Esophagus squamous epithelium (tissue), 5 donors: ENCODE measurements around the gene SLC1A7. TPM values are rescaled to one million over a fixed set of nuclear protein-coding genes. Genes with fewer than 3 reads are reported as not detected.

Experiments used
- DNase-seq: peaks from one replicate; lab custom pipeline; 2025; lab: John Stamatoyannopoulos, UW
- H3K27ac ChIP-seq, 4 donors: fragments of 200-600 bp; sonication (generic); one replicate each; pipeline ENCODE4 v1.5.1; 2016 to 2019; ENCODE audit warnings: mild to moderate bottlenecking in 1 of 4
- H3K27me3 ChIP-seq, 4 donors: fragments of 200-600 bp; sonication (generic); 1 replicate in 3 of 4; 2 replicates in 1 of 4; pipeline versions ENCODE4 v1.5.1 to v1.6.0; 2017 to 2021; ENCODE audit warnings: antibody characterized with exemption in 1 of 4
- H3K36me3 ChIP-seq, 3 donors: fragments of 200-600 bp; sonication (generic); one replicate each; pipeline ENCODE4 v1.5.1; 2016 to 2019
- H3K4me1 ChIP-seq, 3 donors: fragments of 200-600 bp; sonication (generic); one replicate each; pipeline ENCODE4 v1.5.1; 2017 to 2019
- H3K4me3 ChIP-seq, 4 donors: fragments of 200-600 bp; sonication (generic); 1 replicate in 3 of 4; 2 replicates in 1 of 4; pipeline ENCODE4 v1.5.1; 2016 to 2019; ENCODE audit warnings: mild to moderate bottlenecking in 2 of 4, moderate library complexity in 1 of 4
- H3K9me3 ChIP-seq, 3 donors: fragments of 200-600 bp; sonication (generic); one replicate each; pipeline ENCODE4 v1.5.1; 2016 to 2019
- CTCF ChIP-seq, 6 experiments: fragments of 450-650 bp in 4 of 6; fragments of 200-600 bp in 2 of 6; sonication (generic) in 2 of 6; IDR thresholded peaks; one replicate each; pipeline ENCODE4 v1.5.1; 2016 to 2019; ENCODE audit warnings: antibody characterized with exemption in 6 of 6, mild to moderate bottlenecking in 4 of 6, moderate library complexity in 4 of 6
- POLR2A ChIP-seq, 4 donors: fragments of 450-650 bp; IDR thresholded peaks; one replicate each; pipeline ENCODE4 v1.6.1; 2017; ENCODE audit warnings: antibody characterized with exemption in 4 of 4, mild to moderate bottlenecking in 4 of 4, moderate library complexity in 3 of 4
- WGBS, 2 donors: methylation state at CpG; one replicate each; pipeline ENCODE4 v1.1.5; 2018; 5-methylcytosine and 5-hydroxymethylcytosine counted together
- intact Hi-C: fragments of 100-400 bp; cut with DNase I; formaldehyde crosslinking; loops from one replicate; pipeline ENCODE4 v1.15.0; 2022
- total RNA-seq, 4 donors: library from RNA; depleted of rRNA; stranded (reverse); fragments of >200 nt; gene quantifications; one replicate each; pipeline ENCODE4 v1.1.0, GENCODE V29; 2016
- donor health status: DM: yes; HTN: yes; CAD: no.

SLC1A7 gene
- total RNA-seq, 4 donors from 2014 or later: 0.57 TPM; not detected in 3

GRCh38 chr1:53069265-53069662, 73.2 kb downstream of the SLC1A7 start:
- WGBS, 2 donors: 60 to 100% methylated on average over 1 to 3 of the region's 7 CpGs
- DNase-seq: no peak
- Histone ChIP-seq H3K9me3 (no peaks in the 10 kb centered on the region), H3K27ac (no peak overlapping the region), H3K36me3 (peaks cover 0 to 5% (median 0%) of the 10 kb centered on the region in 3 donors), H3K27me3 (no peaks in the 10 kb centered on the region), H3K4me3 (no peak overlapping the region), H3K4me1 (peaks cover 0 to 6% (median 0%) of the 10 kb centered on the region in 3 donors)
- TF ChIP-seq POLR2A (IDR thresholded peaks at IDR 0.05) (no peak), CTCF (IDR thresholded peaks at IDR 0.05) (no peak)
- intact Hi-C loops: no loop called here

GRCh38 chr1:53068314-53069099, 73.9 kb downstream of the SLC1A7 start:
- Histone ChIP-seq H3K4me3 (no peak overlapping the region), H3K27ac (no peak overlapping the region), H3K27me3 (peaks cover 0 to 7% (median 0%) of the 10 kb centered on the region in 4 donors), H3K9me3 (no peaks in the 10 kb centered on the region), H3K4me1 (peaks cover 0 to 6% (median 0%) of the 10 kb centered on the region in 3 donors), H3K36me3 (peaks cover 0 to 5% (median 0%) of the 10 kb centered on the region in 3 donors)
- no peak for TF ChIP-seq POLR2A (IDR thresholded peaks at IDR 0.05)
- TF ChIP-seq CTCF (IDR thresholded peaks at IDR 0.05): no peak
- intact Hi-C loops: no loop called here
- no peak for DNase-seq
- WGBS, 2 donors: 90 to 93% methylated on average over 6 of the region's 7 CpGs

- WGBS, 2 donors: 73 to 93% methylated on average over 2 of the region's 2 CpGs
- DNase-seq: no peak
- intact Hi-C loops: no loop called here
- peaks cover 0 to 9% (median 2%) of the 10 kb centered on the region in 3 donors for H3K4me1 ChIP-seq
- H3K27me3 ChIP-seq: peaks cover 0 to 13% (median 2%) of the 10 kb centered on the region in 4 donors
- H3K36me3 ChIP-seq: peaks cover 0 to 5% (median 0%) of the 10 kb centered on the region in 3 donors
- TF ChIP-seq POLR2A (IDR thresholded peaks at IDR 0.05) (no peak), CTCF (IDR thresholded peaks at IDR 0.05) (no peak)
- H3K27ac ChIP-seq: no peak overlapping the region
- no peak overlapping the region for H3K4me3 ChIP-seq
- H3K9me3 ChIP-seq: no peaks in the 10 kb centered on the region
These were observed 74.6 kb downstream of the SLC1A7 start for GRCh38 chr1:53067886-53068285.

GRCh38 chr1:53066891-53067738, 75.3 kb downstream of the SLC1A7 start:
- peak overlapping the region in 2 of 4 donors; percentile 10 to 15 for H3K27ac ChIP-seq
- DNase-seq: no peak
- H3K36me3 ChIP-seq: peaks cover 0 to 5% (median 0%) of the 10 kb centered on the region in 3 donors
- WGBS, 2 donors: 83 to 90% methylated on average over 10 of the region's 13 CpGs
- intact Hi-C loops: no loop called here
- TF ChIP-seq POLR2A (IDR thresholded peaks at IDR 0.05): no peak
- TF ChIP-seq CTCF (IDR thresholded peaks at IDR 0.05): no peak
- H3K4me1 ChIP-seq: peaks cover 4 to 17% (median 8%) of the 10 kb centered on the region in 3 donors
- H3K4me3 ChIP-seq: no peak overlapping the region
- peaks cover 0 to 21% (median 6%) of the 10 kb centered on the region in 4 donors for H3K27me3 ChIP-seq
- H3K9me3 ChIP-seq: no peaks in the 10 kb centered on the region
